Measurements from ENCODE around the gene TBC1D16.

Gene TBC1D16

DNA sequence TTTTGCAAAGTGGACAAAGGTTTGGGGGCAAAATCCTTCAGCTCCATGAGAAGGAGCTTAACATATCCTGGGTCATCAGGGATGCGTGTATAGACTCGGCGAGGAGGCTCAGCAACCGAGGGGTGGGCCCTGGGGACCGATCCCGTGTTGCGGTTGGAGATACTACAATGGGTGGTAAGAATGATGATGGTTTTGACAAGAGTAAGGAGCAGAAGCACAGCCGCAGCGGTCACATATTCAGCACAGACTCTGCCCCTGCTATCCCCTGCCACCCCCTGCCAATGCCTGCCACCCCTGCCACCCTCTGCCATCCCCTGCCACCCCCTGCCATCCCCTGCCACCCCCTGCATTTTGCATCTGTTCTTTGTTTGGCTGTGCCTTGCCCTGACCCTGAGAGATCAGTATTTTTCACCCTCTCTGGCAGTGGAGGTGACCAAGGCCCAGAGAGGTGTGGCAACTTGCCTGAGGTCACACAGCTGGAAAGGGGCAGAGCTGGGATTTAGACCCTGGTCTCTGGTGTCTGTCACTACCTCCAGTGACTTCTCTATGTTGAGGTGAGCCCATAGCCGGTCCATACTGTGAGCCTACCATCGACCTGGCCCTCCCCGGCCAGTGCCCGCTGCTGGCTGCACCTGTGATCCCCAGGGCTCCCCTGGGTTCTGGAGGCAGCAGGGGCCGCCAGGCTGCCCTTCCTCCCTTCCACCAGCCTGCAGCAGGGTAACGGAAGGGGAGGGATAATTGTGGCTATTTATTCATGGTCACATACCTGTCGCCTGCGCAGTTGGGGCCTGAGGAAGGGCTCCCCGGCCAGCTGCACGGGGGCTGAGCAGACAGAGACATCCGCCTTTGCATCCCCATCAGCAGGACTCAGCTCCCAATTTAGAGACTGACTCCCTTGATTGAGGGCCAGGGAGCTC, 121.5 kb downstream of the TBC1D16 start:
- CTCF ChIA-PET = no interaction called here
- POLR2A ChIA-PET = no interaction called here
- no peak for DNase-seq (ENCODE audit: extremely low spot score)
- TF ChIP-seq, protein P1, sequence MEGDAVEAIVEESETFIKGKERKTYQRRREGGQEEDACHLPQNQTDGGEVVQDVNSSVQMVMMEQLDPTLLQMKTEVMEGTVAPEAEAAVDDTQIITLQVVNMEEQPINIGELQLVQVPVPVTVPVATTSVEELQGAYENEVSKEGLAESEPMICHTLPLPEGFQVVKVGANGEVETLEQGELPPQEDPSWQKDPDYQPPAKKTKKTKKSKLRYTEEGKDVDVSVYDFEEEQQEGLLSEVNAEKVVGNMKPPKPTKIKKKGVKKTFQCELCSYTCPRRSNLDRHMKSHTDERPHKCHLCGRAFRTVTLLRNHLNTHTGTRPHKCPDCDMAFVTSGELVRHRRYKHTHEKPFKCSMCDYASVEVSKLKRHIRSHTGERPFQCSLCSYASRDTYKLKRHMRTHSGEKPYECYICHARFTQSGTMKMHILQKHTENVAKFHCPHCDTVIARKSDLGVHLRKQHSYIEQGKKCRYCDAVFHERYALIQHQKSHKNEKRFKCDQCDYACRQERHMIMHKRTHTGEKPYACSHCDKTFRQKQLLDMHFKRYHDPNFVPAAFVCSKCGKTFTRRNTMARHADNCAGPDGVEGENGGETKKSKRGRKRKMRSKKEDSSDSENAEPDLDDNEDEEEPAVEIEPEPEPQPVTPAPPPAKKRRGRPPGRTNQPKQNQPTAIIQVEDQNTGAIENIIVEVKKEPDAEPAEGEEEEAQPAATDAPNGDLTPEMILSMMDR (IDR thresholded peaks at IDR 0.05; ENCODE audit: control extremely low read depth, extremely low read depth, low read depth, missing control alignments) = no peak

DNA sequence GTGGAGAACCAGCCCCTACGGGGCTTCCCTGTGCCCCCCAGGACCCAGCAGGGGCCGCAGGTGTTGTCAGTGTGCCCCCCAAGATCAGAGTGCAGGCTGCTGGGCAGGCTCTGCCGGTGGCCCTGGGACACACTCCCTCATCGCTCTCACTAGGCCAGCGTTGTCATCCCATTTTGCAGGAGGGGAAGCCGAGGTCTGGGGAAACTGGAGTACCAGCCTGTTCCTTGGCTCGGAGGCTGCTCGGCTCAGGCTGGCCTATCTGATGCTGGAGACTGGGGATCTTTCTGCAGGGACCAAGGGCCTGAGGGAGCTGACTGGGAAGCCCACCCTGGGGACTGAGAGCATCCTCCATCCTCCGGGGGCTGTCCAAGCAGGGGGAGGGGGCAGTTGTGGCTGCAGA, 122.2 kb downstream of the TBC1D16 start:
- ChIA-PET CTCF (no interaction called here), POLR2A (no interaction called here)
- no peak for DNase-seq (ENCODE audit: extremely low spot score)
- TF ChIP-seq, protein P1 (IDR thresholded peaks at IDR 0.05; ENCODE audit: control extremely low read depth, extremely low read depth, low read depth, missing control alignments) = no peak

DNA sequence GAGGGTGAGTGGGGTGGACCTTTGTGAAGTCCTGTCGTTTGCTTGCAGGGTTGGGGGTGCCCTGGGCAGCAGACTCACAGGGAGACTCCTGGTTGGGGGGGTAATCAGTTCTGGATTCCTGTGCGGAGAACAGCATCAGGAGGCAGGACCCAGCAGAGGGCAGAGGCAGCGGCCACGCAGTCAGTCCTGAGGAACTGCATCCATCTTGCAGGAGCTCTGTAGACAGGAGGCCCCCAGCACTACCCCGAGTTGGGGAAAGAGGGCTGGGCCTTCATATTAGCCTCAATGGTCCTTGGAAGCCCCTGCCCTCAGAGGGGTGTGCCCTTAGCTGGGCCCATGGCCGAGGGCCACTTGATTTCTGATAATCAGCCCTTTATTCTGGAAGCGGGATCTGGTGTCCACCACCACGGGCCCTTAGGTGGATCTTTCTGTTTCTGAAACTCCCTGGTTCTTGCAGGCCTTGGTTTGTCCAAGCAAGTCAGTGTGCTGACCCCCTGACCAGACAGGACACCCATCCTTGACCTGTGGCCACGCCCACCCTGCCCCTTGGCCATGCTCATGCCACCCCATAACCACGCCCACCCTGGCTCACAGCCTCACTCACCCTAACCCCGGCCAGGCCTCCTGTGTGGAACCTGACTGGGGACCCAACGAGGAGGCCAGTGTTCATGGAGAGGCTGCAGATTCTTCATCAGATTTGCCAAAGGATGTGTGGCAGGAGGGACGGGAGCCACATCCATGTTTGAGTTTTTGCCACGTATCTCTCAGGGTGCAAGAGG, 122.9 kb downstream of the TBC1D16 start:
- DNase-seq (ENCODE audit: extremely low spot score) = no peak
- CTCF ChIA-PET = no interaction called here

DNA sequence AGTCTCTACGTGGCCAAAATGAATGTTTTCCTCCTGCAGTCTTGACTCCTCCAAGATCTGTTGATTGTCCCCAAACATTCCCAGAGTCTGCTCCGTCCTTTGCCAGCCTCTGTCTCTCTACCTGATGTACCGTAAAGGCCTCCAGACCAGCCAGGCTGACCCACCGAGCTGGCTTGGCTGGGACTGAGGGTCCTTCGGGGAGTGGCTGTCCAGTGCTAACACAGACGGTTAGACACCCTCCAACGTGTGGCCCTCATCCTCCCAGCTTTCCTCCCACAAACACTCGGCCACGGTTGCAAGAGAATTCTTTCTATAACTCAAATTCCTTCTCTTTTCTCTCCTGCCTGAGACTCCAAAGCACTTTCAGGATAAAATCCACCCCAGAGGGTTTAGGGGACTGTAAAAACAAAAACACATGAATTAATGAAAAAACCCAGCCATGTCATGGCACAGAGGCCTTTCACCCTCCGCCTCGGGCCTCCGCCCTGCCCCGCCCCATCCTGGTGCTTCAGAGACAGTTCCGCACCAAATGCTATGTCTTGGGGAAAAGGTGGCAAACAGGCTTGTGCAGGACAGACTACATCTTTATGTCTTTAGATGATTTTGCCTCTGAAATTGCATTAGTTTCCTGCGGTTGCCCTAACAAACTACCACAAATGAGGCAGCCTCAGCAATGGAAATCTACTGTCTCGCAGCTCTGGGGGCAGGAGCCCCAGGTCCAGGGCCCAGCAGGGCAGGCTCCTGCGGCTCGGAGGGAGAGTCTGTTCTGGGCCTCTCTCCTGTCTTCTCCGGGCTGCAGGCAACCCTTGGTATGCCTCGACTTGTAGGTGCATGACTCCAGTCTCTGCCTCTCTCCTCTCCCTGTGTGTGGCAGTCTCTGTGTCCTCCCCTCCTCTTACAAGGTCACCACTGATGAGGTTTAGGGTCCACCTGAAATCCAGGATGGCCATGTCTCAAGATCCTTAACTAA, 124.0 kb downstream of the TBC1D16 start:
- CTCF ChIA-PET = no interaction called here
- POLR2A ChIA-PET = no interaction called here
- TF ChIP-seq, protein P1 (IDR thresholded peaks at IDR 0.05; ENCODE audit: control extremely low read depth, extremely low read depth, low read depth, missing control alignments) = no peak
- DNase-seq (ENCODE audit: extremely low spot score) = no peak

More for the DNA sequence above, 122.9 kb downstream of the TBC1D16 start:
- POLR2A ChIA-PET = no interaction called here
- TF ChIP-seq, protein P1 (IDR thresholded peaks at IDR 0.05; ENCODE audit: control extremely low read depth, extremely low read depth, low read depth, missing control alignments) = no peak

DNA sequence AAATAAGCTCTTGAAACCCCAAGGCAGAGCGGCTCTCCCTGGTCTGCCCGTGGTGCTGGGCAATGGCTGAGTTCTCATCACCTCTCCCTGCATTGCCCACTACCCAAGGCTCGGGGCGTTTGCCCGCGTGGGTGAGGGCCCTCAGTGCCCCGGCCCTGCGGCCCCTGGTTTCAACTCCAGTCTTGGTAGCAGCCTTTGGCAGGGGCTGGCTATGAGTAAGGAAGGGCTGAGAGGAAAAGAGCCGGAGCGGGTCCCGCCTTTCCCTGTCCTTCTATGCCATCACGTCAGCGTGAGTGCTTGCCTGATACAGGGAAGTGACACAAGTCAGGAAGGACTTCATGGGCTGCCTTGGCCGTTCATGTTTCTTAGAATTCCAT, 124.7 kb downstream of the TBC1D16 start:
- TF ChIP-seq, protein P1 (IDR thresholded peaks at IDR 0.05; ENCODE audit: control extremely low read depth, extremely low read depth, low read depth, missing control alignments) = no peak
- CTCF ChIA-PET = no interaction called here
- DNase-seq (ENCODE audit: extremely low spot score) = no peak
- POLR2A ChIA-PET = no interaction called here

DNA sequence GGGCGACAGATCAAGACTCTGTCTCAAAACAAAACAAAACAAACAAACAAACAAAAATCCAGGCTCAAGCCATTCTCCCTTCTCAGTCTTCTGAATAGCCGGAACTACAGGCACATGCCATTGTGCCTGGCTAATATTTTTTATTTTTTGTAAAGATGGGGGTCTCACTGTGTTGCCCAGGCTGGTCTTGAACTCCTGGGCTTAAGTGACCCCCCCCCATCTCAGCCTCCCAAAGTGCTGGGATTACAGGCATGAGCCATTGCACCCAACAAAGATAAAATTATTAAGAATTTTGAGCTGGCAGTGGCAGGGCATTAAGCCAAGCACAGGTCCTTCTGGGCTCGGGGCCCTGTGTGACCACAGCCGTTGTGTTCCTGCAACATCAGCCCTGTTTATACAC, 126.6 kb downstream of the TBC1D16 start:
- TF ChIP-seq, protein P1 (IDR thresholded peaks at IDR 0.05; ENCODE audit: control extremely low read depth, extremely low read depth, low read depth, missing control alignments) = no peak
- ChIA-PET CTCF (interaction anchor here (2.2 kb wide), 1 partner anchor 18 kb away, joined by 5 read pairs; no protein-coding TSS in a partner anchor), POLR2A (no interaction called here)
- no peak for DNase-seq (ENCODE audit: extremely low spot score)
